Smooth muscle cell (in vitro differentiated cells): ENCODE data around the gene CIZ1. TPM values are rescaled to one million over a fixed set of nuclear protein-coding genes. Genes with fewer than 3 reads are reported as not detected.

Experiments used
- DNase-seq: peaks from one replicate; lab custom pipeline; 2025; ENCODE audit not compliant: unreplicated experiment; lab: John Stamatoyannopoulos, UW
- H2AFZ ChIP-seq: fragments of 200-600 bp; sonication (generic); 2 replicates; pipeline ENCODE4 v1.6.0; 2016; ENCODE audit warnings: antibody characterized with exemption, low read depth, mild to moderate bottlenecking
- H3F3A ChIP-seq: fragments of 200-600 bp; sonication (generic); 2 replicates; pipeline ENCODE4 v1.6.0; 2017; ENCODE audit warnings: antibody characterized with exemption, low read depth
- H3K27ac ChIP-seq: fragments of 200-600 bp; sonication (generic); 2 replicates; pipeline ENCODE4 v1.5.1; 2016; ENCODE audit warnings: low read depth, mild to moderate bottlenecking
- H3K27me3 ChIP-seq: fragments of 200-600 bp; sonication (generic); 2 replicates; pipeline ENCODE4 v1.6.1; 2016; ENCODE audit warnings: low read depth, mild to moderate bottlenecking
- H3K36me3 ChIP-seq: fragments of 200-600 bp; sonication (generic); 2 replicates; pipeline ENCODE4 v1.5.1; 2016; ENCODE audit warnings: low read depth
- H3K4me1 ChIP-seq: fragments of 200-600 bp; sonication (generic); 2 replicates; pipeline ENCODE4 v1.5.1; 2016; ENCODE audit warnings: low read depth
- H3K4me2 ChIP-seq: fragments of 200-600 bp; sonication (generic); 2 replicates; pipeline ENCODE4 v1.6.0; 2016; ENCODE audit warnings: mild to moderate bottlenecking
- H3K4me3 ChIP-seq: fragments of 200-600 bp; sonication (generic); 2 replicates; pipeline ENCODE4 v1.5.1; 2016; ENCODE audit warnings: mild to moderate bottlenecking
- H3K79me2 ChIP-seq: fragments of 200-600 bp; sonication (generic); 2 replicates; pipeline ENCODE4 v1.6.0; 2016; ENCODE audit warnings: low read depth, mild to moderate bottlenecking
- H3K9ac ChIP-seq: fragments of 200-600 bp; sonication (generic); 2 replicates; pipeline ENCODE4 v1.6.0; 2016; ENCODE audit warnings: low read depth
- H3K9me3 ChIP-seq: fragments of 200-600 bp; sonication (generic); replicated peaks from 2 replicates; pipeline ENCODE4 v1.5.1; 2016; ENCODE audit warnings: low read depth
- H4K20me1 ChIP-seq: fragments of 200-600 bp; sonication (generic); 2 replicates; pipeline ENCODE4 v1.6.0; 2016; ENCODE audit warnings: low read depth
- WGBS: methylation state at CpG from one replicate; pipeline ENCODE4 v1.1.7; 2016; ENCODE audit warnings: low lambda C conversion rate; 5-methylcytosine and 5-hydroxymethylcytosine counted together
- polyA plus RNA-seq: library from polyadenylated mRNA; unstranded; fragments of >200 nt; fragmentation: Nextera tagmentation; extraction: Ambion mirVana; gene quantifications from 2 replicates; pipeline ENCODE4 v1.2.1, GENCODE V29; 2016
- total RNA-seq: library from RNA; depleted of rRNA; stranded (reverse); fragments of >200 nt; gene quantifications from 2 replicates; pipeline ENCODE4 v1.2.3, GENCODE V29; 2014
- TF ChIP-seq, protein P1 (sequence below): fragments of 200-600 bp; sonication (generic); IDR thresholded peaks from 2 replicates; pipeline ENCODE4 v1.5.1; 2017; ENCODE audit warnings: borderline replicate concordance, mild to moderate bottlenecking, antibody characterized with exemption; ENCODE audit not compliant: insufficient read depth, poor library complexity, severe bottlenecking

The CIZ1 gene
- total and polyA plus RNA-seq, 2 experiments from 2014 or later: 23.5 to 84.0 TPM

- Histone ChIP-seq H3K4me1 (no peaks in the 10 kb centered on the region), H3K9me3 (no peaks in the 10 kb centered on the region), H2AFZ (no peak overlapping the region), H3F3A (no peaks in the 10 kb centered on the region), H3K79me2 (no peaks in the 10 kb centered on the region), H3K4me2 (no peak overlapping the region), H3K4me3 (no peak overlapping the region), H3K9ac (no peak overlapping the region), H4K20me1 (no peaks in the 10 kb centered on the region), H3K27ac (no peak overlapping the region), H3K27me3 (no peaks in the 10 kb centered on the region), H3K36me3 (no peaks in the 10 kb centered on the region)
- 89% methylated on average over 26 of the region's 26 CpGs for WGBS
- no peak for DNase-seq
- TF ChIP-seq, protein P1, sequence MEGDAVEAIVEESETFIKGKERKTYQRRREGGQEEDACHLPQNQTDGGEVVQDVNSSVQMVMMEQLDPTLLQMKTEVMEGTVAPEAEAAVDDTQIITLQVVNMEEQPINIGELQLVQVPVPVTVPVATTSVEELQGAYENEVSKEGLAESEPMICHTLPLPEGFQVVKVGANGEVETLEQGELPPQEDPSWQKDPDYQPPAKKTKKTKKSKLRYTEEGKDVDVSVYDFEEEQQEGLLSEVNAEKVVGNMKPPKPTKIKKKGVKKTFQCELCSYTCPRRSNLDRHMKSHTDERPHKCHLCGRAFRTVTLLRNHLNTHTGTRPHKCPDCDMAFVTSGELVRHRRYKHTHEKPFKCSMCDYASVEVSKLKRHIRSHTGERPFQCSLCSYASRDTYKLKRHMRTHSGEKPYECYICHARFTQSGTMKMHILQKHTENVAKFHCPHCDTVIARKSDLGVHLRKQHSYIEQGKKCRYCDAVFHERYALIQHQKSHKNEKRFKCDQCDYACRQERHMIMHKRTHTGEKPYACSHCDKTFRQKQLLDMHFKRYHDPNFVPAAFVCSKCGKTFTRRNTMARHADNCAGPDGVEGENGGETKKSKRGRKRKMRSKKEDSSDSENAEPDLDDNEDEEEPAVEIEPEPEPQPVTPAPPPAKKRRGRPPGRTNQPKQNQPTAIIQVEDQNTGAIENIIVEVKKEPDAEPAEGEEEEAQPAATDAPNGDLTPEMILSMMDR: no peak
These were observed 38.1 kb downstream of the CIZ1 start for GRCh38 chr9:128153060-128153946.

GRCh38 chr9:128152133-128153059 lies 39.0 kb downstream of the CIZ1 start:
- Histone ChIP-seq H3K79me2 (no peaks in the 10 kb centered on the region), H3K4me2 (no peak overlapping the region), H3K4me3 (no peak overlapping the region), H2AFZ (no peak overlapping the region), H3K9ac (no peak overlapping the region), H3F3A (no peaks in the 10 kb centered on the region), H3K9me3 (no peaks in the 10 kb centered on the region), H3K36me3 (no peaks in the 10 kb centered on the region), H3K4me1 (no peaks in the 10 kb centered on the region), H3K27me3 (no peaks in the 10 kb centered on the region), H3K27ac (no peak overlapping the region), H4K20me1 (no peaks in the 10 kb centered on the region)
- WGBS: 94% methylated on average over 13 of the region's 13 CpGs
- TF ChIP-seq, protein P1: no peak
- no peak for DNase-seq

DNA sequence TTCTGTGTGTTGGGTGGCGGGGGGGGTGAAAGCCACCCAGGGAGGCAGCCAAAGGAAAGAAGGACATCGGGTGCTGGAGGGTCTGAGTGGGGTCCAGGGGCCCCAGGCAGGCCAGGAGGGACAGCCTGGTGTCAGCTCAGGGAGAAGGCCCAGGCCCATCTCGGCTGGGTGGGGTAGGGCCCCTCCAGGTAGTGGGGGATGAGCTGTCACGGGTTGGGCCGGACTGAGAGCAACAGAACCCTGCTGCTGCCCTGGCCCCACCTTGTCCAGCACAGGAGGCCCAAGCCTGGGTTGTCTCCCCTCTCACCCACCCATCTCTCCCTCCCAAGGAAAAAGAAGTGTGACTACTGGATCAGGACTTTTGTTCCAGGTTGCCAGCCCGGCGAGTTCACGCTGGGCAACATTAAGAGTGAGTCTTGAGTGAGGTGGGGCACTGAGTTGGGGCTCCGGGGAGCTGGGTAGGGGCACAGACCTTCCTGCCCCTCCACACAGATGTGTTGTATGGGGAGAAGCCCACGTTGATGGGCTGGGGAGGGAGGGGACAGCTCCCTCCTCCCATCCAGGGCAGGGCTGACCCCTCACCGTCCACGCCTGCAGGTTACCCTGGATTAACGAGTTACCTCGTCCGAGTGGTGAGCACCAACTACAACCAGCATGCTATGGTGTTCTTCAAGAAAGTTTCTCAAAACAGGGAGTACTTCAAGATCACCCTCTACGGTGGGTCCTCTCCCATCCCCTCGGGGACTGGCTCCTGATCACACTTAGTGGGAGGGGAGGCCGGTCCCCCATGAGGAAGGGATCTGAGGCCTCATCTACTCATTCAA lies 39.9 kb downstream of the CIZ1 start:
- TF ChIP-seq, protein P1: no peak
- Histone ChIP-seq H4K20me1 (no peaks in the 10 kb centered on the region), H3K4me2 (no peak overlapping the region), H3K27ac (no peak overlapping the region), H3F3A (no peaks in the 10 kb centered on the region), H3K9ac (no peak overlapping the region), H3K9me3 (no peaks in the 10 kb centered on the region), H3K79me2 (no peaks in the 10 kb centered on the region), H2AFZ (no peak overlapping the region), H3K36me3 (no peaks in the 10 kb centered on the region), H3K27me3 (no peaks in the 10 kb centered on the region), H3K4me1 (no peaks in the 10 kb centered on the region), H3K4me3 (no peak overlapping the region)
- WGBS: 89% methylated on average over 17 of the region's 18 CpGs
- no peak for DNase-seq
